GM21576 (cell line): ENCODE results near the gene ZNF575.

Experiments used
- ATAC-seq: cut with Tn5 transposase; IDR thresholded peaks from one replicate; pipeline ENCODE4 v1.9.1; 2021; ENCODE audit warnings: mild to moderate bottlenecking, moderate library complexity; ENCODE audit not compliant: unreplicated experiment

The ZNF575 gene, protein sequence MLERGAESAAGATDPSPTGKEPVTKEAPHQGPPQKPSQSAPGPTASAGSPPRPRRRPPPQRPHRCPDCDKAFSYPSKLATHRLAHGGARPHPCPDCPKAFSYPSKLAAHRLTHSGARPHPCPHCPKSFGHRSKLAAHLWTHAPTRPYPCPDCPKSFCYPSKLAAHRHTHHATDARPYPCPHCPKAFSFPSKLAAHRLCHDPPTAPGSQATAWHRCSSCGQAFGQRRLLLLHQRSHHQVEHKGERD

DNA sequence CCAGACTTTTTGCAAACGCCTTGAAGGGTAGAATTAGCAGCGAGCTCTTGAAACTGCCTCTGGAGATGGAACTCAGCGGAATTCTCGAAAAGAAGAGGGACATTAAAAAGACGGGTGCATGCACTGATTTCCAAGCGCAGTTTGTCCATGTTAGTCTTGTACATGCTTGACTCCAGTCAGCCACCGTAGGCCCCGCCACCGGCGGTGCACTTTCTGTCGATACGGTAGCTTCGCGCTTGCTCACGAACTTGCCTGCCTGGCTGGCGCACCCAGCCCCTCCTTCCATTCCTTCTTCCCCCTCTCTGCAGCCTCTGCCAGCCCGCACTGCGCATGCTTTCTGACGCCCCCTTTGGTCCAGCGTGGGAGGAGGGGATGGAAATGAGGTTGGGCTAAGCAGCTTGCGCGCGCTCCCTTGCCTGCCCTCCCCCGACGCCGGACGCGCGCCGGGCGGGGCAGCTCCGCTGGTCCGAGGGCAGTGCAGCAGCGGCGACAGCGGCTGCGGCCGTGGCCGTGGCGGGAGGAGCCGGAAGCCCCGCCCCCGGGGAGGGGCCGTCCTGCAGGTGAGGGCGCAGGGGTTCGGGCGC lies at the start of gene ZNF575:
ZNF575 (plus strand) TSS at position 227 of the 584 bp plus-strand sequence. CDS start 1,235 bp downstream, outside the sequence.
- peak; percentile 53 for ATAC-seq

DNA sequence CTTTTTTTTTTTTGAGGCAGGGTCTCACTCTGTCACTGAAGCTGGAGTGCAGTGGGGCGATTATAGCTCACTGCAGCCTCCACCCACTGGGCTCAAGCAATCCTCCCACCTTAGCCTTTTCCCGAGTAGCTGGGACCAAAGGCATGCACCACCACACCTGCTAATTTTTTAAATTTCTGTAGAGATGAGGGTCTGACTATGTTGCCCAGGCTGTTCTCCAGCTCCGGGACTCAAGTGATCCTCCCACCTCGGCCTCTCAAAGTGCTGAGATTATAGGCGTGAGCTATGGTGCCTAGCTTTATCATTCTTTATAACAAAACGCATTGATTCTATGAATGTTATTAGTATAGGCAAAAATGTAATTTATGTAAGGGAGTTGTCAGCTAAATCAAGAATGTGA lies 49.7 kb upstream of the ZNF575 start:
- ATAC-seq: no peak

DNA sequence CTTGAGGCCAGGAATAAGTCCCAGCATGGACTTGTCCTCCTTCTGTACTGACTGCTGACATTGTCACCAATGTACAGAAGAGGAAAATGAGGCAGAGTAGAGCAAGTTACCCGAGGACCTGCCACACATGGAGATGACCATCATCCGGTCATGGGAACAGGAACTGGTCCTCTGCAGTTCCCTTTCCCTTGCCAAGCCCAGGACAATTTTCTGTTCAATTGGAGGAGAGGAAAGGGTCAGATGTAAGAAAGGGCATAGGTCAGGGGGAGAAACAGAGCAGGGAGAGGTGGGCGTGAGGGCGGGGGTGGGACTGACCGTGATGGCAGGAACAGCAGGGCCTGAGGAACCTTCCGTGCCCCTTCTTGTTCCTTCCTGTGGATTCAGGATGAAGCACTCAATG lies 47.0 kb upstream of the ZNF575 start:
- no peak for ATAC-seq

DNA sequence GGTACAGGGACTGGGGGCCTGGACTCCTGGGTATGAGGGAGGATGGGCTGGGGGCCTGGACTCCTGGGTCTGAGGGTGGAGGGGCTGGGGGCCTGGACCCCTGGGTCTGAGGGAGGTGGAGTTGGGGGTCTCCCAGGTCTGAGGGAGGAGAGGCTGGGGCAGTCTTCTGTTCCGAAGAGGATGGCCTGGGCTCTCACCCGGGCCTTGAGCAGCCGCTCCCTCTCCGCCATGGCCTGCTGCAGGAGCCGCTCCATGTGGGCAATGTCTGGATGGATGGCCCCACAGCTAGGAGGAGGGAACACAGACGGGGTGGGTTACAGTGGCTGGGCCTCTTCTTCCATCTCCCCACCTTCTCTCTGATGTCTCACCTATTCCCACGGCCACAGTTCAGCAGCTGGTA lies 46.6 kb upstream of the ZNF575 start:
- ATAC-seq: no peak

DNA sequence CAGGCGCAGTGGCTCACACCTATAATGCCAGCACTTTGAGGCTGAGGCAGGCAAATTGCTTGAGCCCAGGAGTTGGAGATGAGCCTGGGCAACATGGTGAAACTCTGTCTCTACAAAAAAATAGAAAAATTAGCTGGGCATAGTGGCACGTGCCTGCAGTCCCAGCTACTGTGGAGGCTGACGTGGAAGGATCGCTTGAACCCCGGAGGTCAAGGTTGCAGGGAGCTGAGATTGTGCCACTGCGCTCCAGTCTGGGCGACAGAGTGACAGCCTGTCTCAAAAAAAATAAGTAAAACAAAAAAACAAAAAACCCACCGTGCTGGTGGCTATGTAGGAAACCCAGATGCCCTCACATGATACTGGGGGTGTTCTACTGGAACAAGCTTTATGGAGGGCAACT lies 44.8 kb upstream of the ZNF575 start:
- ATAC-seq: no peak

DNA sequence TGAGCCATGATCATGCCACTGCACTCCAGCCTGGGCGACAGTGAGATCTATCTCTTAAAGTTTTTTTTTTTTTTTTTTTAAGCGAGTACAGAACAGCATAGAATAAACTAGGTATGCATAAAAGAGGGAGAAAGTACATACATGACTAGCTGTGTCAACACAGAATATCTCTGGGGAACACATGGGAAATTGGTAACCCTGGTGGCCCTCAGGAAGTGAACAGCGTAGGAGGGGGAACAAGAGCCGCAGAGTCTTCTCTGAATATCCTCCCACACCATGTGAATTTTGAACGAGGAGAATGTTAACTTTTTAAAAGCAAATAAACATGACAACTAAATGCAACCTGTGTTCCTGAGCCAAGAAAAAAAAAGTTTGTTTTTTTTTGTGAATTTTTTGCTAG lies 43.7 kb upstream of the ZNF575 start:
- ATAC-seq: no peak

DNA sequence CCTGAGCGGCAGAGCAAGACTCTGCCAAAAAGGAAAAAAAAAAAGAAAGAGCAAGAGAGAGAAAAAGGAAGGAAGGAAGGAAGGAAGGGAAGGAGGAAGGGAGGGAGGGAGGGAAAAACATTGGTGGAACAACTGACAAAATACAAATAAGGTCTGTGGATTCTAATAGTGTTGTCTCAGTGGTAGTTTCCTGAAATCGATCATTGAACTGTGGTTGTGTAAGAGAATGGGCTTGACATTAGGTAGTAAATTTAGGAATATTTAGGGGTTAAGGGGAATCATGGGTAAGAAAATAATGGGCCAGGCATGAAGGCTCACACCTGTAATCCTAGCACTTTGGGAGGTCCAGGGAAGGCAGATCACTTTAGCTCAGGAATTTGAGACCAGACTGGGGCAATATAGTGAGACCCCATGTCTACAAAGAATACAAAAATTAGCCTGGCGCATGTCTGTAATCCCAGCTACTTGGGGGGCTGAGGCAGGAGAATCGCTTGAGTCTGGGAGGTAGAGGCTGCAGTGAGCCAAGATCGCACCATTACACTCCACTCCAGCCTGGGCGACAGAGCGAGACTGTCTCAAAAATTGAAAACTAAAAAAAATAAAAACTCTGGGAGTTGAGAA lies 42.9 kb upstream of the ZNF575 start:
- ATAC-seq: no peak

DNA sequence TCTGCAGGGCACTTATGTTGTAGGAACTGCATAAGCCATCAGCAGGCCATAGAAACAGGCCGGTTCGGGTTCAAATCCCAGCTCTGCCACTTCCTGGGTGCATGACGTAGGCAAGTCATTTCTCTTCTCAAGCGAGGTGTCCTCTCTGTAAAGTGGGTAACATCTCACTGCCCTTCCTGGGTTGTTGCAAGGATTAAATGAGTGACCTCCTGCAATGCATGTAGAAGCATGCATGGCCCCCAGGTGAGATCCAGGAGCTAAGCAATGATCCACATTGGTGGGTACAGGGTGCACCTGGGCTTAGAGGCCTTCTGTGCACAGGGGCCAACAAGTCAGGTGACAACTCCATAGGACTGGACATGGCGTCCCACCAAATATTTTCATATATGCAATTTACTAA lies 42.2 kb upstream of the ZNF575 start:
- no peak for ATAC-seq

DNA sequence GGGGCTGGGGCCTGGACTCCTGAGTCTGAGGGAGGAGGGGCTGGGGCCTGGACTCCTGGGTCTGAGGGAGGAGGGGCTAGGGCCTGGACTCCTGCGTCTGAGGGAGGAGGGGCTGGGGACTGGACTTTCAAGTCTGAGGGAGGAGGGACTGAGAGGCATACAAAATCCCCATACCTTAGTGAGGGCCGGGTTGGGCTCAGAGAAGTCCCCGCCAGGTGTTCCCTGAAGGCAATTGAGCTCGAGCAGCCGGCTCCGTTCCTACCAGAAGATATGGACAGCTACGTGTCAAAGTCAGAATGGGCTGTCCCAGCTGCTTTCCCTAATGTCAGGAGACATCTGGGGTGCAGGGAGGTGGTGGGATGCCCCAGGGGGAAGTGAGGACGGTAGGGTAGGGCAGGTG lies 37.9 kb upstream of the ZNF575 start:
- ATAC-seq: no peak

DNA sequence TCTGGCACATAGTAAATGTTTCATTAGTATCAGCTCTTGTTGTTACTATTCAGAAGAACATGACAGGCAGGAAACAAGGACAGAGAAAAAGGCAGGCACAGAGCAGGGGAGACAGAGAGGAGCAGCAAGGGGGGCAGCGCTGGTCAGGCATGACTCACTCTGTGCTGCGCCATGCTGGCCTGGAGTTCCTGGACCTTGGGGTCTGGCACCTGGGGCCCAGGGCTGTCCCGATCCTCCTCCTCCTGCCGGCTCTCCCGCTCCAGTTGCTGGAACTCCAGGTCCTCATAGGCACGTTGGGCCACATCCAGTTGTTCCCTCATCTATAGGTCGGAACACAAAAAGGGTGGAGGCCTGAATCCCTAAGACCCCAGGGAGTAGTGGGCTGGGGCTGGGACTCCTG lies 36.0 kb upstream of the ZNF575 start:
- ATAC-seq: no peak

DNA sequence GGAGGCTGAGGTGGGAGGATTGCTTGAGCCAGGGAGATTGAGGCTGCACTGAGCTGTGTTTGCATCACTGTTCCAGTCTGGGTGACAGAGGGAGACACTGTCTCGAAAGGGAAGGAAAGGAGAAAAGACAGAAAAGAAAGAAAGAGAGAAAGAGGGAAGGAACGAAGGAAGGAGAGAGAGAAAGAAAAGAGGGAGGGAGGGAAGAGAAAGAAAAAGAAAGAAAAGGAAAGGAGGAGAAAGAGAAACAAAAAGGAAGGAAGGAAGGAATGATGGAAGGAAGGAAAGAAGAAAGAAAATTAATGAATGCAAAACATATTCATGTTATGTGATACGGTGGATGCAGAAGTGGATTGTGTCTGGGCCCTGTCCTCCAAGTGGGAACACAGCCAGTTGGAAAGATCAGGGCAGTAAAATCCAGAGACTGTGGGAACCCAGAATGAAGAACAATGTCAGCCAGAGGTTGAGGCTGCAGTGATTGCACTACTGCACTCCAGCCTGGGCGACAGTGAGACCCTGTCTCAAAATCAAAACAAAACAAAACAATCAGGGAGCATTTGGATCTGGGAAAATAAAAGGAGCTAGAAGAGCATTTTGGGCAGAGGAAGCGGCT lies 34.6 kb upstream of the ZNF575 start:
- ATAC-seq: no peak

DNA sequence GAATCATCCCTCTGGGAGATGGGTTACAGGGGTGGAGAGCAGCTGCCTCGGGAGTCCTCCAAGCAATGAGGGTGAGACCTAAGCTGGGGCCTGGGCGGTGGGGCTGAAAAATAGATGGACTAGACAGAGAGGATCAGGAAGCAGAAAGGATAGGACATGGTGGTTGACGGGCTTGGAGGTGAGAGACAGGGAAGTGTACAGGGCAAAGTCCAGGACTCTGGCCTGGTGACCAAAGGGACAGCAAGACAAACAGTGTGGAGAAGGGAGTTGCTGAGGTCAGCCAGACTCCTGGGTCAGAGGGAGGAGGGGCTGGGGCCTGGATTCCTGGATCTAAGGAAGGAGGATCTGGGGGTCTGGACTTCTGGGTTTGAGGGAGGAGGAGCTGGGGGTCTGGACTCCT lies 33.9 kb upstream of the ZNF575 start:
- no peak for ATAC-seq

DNA sequence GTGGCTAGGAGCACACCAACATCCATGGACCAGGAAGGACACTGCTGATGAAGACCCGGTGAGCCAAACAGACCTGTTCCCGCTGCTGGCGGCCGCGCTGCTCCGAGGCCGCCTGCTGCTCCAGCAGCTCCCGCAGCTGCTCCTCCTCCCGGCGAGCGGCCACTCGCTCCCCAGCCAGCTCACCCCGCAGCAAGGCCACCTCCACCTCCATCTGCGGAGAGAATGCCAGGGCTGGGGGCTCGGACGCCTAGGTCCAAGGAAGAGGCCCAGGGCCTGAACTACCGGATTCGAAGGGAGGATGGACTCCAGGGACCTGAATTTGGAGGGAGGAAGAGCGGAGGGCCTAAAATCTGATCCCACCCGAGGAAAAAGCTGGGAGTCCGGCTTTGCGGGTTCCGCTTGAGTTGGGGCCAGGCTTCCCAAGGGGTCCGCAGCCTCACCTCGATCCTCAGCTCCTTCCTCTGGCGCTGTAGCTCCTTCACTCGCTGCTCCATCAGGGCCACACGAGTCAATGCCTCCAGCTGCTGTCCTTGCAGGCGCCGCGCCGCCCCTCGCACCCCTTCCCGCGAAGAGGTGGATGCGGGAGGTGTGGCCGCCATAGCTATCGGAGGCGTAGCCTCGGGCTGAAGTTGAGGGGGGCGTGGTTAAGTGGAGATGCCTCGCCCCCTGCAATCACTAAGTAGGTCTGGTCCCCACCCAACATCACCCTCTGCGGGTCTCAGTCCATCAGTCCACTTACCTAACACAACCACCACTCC lies 31.1 kb upstream of the ZNF575 start:
- ATAC-seq: no peak

DNA sequence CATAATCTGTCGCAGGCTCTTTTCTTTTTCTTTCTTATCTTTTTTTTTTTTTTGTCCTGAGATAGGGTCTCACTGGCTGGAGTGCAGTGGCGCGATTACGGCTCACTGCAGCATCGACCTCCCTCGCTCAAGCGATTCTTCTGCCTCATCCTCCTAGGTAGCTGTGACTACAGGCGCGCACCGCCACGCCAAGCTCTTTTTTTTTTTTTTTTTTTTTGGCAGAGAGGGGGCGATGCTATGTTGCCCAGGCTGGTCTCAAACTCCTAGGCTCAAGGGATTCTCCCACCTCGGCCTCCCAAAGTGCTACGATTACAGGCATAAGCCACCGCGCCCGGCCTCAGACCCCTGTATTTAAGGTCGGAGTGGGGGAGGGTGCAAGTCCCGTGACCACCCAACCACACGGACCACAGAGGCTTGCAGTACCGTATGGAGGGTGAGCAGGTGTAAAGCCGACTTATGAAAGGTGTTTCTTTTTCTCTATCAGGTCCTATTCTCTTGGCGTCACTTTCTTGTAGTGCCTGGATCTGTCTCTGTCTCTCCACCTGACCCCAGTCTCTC lies 30.5 kb upstream of the ZNF575 start:
- no peak for ATAC-seq

DNA sequence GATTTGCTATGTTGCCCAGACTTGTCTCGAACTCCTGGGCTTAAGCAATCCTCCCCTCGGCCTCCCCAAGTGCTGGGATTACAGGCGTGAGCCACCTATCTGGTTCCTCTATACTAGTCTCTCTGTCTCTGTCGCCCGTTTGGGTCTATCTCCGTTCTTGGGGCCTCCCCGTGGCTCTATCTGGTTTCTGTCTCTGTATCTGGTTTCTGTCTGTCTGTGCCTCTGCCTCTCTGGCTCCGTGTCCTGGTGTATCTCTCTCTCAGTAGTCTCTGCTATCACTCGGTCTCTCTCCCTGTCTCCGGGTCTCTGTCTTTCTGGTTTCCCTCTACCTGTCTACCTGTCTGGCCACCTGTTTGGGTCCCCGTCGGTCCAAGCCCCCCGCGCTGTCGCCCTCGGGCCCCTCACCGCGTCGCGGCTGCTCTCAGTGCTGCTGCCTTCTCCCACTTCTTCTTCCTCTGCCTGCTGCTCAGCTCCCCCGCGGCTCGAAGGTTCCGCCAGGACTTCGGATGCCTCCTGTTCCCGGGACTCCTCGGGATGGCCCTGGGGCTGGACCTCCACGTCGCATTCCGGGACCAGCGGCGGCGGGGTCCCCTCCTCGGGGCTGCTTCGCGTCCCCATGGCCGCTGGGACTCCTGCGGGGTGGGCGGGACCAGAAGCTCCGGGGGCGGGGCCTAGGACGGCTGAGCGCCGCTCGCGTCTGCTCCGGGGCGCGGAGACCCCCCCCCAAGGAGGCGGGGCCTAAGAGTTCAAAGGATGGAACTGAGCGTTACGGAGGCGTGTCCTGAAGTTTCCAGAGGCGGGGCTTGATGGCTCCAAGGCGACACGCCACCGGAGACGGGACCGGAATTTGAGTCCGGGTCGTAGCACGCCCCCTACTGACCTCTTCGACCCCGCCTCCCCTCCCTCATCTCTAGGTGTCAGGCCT lies 29.2 kb upstream of the ZNF575 start:
- ATAC-seq: peak; percentile 73

DNA sequence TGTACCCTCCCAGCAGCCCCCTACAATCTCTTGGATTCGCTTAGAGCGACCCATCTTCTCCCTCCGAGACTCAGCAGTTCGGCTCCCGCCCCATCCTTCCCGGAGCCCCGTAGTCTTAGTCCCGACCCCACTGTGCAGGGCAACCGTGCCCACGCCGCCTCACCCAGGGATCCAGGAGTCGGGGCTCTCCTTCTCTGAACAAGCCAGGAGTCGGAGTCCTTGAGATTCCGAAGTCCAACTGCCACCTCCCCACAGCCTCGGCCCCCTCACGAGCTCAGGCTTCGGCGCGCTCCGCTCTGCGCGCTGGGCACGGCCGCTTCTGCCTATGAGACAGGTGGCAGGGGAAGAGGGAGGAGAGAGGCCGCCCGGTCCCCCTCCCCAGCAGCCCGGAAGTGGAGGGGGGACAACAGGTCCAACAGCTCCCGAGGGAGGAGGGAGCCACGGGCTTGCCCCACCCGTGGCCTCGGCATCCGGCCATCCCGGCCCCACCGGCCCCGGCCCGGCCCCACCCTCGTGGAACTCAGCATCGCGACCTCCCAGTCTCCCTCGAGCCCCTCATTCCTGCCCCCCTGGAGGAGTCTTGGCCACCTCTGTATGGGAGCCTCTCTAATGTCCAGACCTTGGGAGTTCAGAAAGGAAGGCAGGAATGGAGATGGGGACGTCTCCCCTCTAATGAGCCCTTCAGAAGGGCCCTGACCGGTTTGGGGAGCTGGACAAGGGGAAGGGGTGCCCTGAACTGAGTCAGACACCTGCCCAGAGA lies 28.4 kb upstream of the ZNF575 start, which contains the start of gene PHLDB3:
PHLDB3 (minus strand) TSS at position 321 of the 760 bp plus-strand sequence. CDS start 628 bp downstream, outside the sequence.
- peak; percentile 22 for ATAC-seq

DNA sequence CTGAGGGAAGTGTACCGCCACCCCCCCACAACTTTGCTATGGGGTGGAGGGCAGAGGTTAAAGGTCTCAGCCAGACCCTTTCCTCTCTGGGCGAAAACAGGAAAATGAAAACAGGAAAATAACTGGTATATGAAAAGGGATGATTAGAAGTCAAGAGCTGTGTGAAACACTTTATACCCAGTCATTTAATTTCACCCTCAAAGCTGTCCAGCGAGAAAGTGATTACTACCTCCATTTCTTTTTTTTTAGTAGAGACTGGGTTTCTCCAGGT lies 27.9 kb upstream of the ZNF575 start:
- no peak for ATAC-seq

DNA sequence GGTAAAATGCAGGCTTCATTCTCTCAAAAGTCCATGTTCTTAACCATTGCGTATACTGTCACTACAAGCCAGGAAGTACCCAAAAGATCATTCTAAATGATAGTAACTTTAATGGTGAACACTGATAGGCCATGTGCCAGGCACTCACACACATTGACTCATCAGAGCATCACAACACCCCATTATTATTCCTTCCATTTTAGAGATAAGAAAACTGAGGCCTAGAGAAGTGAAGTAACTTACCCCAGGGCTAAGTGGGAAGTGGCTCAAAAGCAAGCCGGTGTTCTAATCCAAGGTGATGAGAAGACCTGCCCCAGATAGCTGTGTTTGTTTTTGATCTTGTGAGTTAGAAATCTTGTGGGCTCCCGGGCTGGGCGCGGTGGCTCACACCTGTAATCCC lies 27.0 kb upstream of the ZNF575 start:
- no peak for ATAC-seq

DNA sequence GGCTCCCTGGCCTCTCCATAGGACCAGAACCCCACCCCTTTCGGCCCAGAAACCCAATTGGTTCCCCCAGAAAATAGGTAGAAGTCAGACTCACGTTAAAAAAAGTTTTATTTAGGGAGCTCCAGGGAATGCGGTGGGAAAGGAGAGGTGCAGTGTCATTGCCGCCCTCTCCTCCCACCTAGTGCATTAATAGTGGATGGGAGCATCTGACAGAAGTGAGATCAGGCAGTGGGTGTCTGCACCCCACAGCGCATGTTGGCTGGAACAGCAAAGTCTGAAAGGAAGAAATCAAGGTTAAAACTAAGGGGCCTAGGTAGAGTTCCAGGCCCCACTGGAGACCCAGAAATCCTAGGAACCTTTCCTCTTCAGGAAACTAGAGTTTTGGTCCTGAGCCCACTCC lies 26.4 kb upstream of the ZNF575 start:
- no peak for ATAC-seq
